HFFc6 (cell line): Measurements from ENCODE around the gene TPCN1. TPM values are rescaled to one million over a fixed set of nuclear protein-coding genes. Genes with fewer than 3 reads are reported as not detected.

Experiments
- DNase-seq: peaks from one replicate; pipeline ENCODE4 v3.0.0-alpha.2; 2018
- H3K27ac Mint-ChIP-seq: 2 replicates; pipeline ENCODE4 v1.8.0; 2020; ENCODE audit warnings: mild to moderate bottlenecking, mixed read lengths
- H3K27me3 Mint-ChIP-seq: 2 replicates; pipeline ENCODE4 v1.8.0; 2021; ENCODE audit warnings: mild to moderate bottlenecking, moderate library complexity, mixed read lengths; ENCODE audit not compliant: insufficient read depth
- H3K36me3 Mint-ChIP-seq: 2 replicates; pipeline ENCODE4 v1.8.0; 2021; ENCODE audit warnings: low read depth, mixed read lengths
- H3K4me1 Mint-ChIP-seq: 2 replicates; pipeline ENCODE4 v1.8.0; 2020; ENCODE audit warnings: low read depth, mixed read lengths
- H3K4me3 Mint-ChIP-seq: 2 replicates; pipeline ENCODE4 v1.8.0; 2020; ENCODE audit warnings: mild to moderate bottlenecking, moderate library complexity, mixed read lengths
- H3K9me3 Mint-ChIP-seq: 2 replicates; pipeline ENCODE4 v1.8.0; 2020; ENCODE audit warnings: mild to moderate bottlenecking, mixed read lengths
- CTCF ChIP-seq: fragments of 200-600 bp; sonication (generic); IDR thresholded peaks from 2 replicates; pipeline ENCODE4 v1.5.0; 2021; ENCODE audit warnings: antibody characterized with exemption, mild to moderate bottlenecking
- total RNA-seq, 6 experiments: library from RNA; stranded (reverse); fragmentation: NEBNext Ultra II Directional; extraction: Animal tissue kit (Norgen Biotek cat#: 25700); gene quantifications; 2 replicates in 1 of 6; 3 replicates in 5 of 6; pipeline ENCODE4 v1.2.3, GENCODE V29; 2021

The TPCN1 gene
- total RNA-seq, 6 experiments from 2014 or later = 19.0 to 33.3 (median 20.6) TPM

GRCh38 chr12:113277511-113277910, 56.2 kb downstream of the TPCN1 start:
- no peak overlapping the region for H3K27ac Mint-ChIP-seq
- no peaks in the 10 kb centered on the region for H3K27me3 Mint-ChIP-seq
- DNase-seq = no peak
- no peak for TF ChIP-seq CTCF
- peaks cover 4% of the 10 kb centered on the region for H3K4me1 Mint-ChIP-seq
- no peaks in the 10 kb centered on the region for H3K9me3 Mint-ChIP-seq
- H3K4me3 Mint-ChIP-seq = no peak overlapping the region
- H3K36me3 Mint-ChIP-seq = no peaks in the 10 kb centered on the region; the same call in 1 of the 2 replicates

GRCh38 chr12:113278141-113278540, 56.9 kb downstream of the TPCN1 start:
- Mint-ChIP-seq H3K27ac (no peak overlapping the region), H3K36me3 (no peaks in the 10 kb centered on the region; the same call in 1 of the 2 replicates), H3K4me3 (no peak overlapping the region), H3K27me3 (no peaks in the 10 kb centered on the region), H3K4me1 (no peaks in the 10 kb centered on the region), H3K9me3 (no peaks in the 10 kb centered on the region)
- no peak for TF ChIP-seq CTCF
- DNase-seq = no peak

- Mint-ChIP-seq H3K36me3 (no peaks in the 10 kb centered on the region; the same call in 1 of the 2 replicates), H3K27ac (no peak overlapping the region), H3K27me3 (no peaks in the 10 kb centered on the region), H3K4me1 (no peaks in the 10 kb centered on the region), H3K9me3 (no peaks in the 10 kb centered on the region), H3K4me3 (no peak overlapping the region)
- DNase-seq = no peak
- TF ChIP-seq CTCF = no peak
Measured at GRCh38 chr12:113278633-113279032, 57.4 kb downstream of the TPCN1 start.

GRCh38 chr12:113284751-113285150, 63.5 kb downstream of the TPCN1 start:
- no peak overlapping the region for H3K27ac Mint-ChIP-seq
- no peak overlapping the region for H3K4me3 Mint-ChIP-seq
- H3K27me3 Mint-ChIP-seq = no peaks in the 10 kb centered on the region; the same call in 1 of the 2 replicates
- peaks cover 6% of the 10 kb centered on the region; the same call in 1 of the 2 replicates for H3K36me3 Mint-ChIP-seq
- no peak for TF ChIP-seq CTCF
- no peak for DNase-seq
- no peaks in the 10 kb centered on the region for H3K4me1 Mint-ChIP-seq
- H3K9me3 Mint-ChIP-seq = no peaks in the 10 kb centered on the region

GRCh38 chr12:113285679-113286610, 64.7 kb downstream of the TPCN1 start:
- Mint-ChIP-seq H3K27me3 (no peaks in the 10 kb centered on the region; the same call in 1 of the 2 replicates), H3K27ac (no peak overlapping the region), H3K36me3 (0 out of 2 replicates have a peak, but pooled peaks cover 6% of the 10 kb centered on the region), H3K4me3 (no peak overlapping the region), H3K4me1 (no peaks in the 10 kb centered on the region), H3K9me3 (no peaks in the 10 kb centered on the region)
- no peak for TF ChIP-seq CTCF
- DNase-seq = no peak
